ENCODE data around the gene TDRD9.
"Not testable (repeated sequence)": the region's sequence is repeated elsewhere in the genome, so short reads cannot be mapped to it uniquely, and the experiment has no call there.

TDRD9 gene

DNA sequence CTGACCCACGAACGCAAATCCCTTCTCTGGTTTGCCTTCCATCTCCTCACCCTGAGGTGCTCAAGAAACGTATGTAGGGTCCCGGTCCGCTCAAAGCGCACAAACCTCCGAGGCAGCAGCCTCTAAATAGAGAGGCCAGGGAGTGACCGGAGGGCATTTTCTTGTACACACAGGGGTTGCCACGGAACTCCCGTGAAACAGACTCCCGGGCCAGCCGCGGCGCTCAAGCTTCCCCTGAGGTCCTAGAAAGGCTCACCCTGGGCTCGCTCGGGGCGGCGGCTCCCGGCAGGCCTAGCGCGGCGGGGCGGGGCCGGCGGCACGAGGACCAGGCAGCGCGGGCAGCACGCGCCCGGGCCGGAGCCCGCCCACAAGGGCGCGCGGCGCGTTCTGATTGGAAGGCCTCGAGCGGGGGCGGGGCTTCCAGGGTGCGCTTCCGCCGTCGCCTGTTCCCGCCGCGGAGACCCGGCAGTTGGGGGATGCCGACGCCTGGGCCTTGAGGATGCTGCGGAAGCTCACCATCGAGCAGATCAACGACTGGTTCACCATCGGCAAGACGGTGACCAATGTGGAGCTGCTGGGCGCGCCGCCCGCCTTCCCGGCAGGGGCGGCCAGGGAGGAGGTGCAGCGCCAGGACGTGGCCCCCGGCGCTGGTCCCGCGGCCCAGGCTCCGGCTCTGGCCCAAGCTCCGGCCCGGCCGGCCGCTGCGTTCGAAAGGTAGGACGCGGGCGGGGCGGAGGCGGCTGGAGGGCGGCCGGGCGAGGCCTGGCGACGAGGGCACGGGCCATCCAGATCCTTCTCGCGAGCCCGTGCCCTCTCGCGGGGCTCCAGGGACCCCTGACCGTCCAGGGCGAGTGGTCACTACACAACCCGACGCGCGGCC lies at the start of gene TDRD9:
TDRD9 (plus strand) TSS at position 446 of the 880 bp plus-strand sequence; CDS start at position 500, 54 bp downstream.
- no peak for DNase-seq (ENCODE audit: low read depth, low spot score)

- DNase-seq (ENCODE audit: low read depth, low spot score) = no peak
Observed at GRCh38 chr14:103879118-103879569, 49.1 kb upstream of the TDRD9 start.

DNA sequence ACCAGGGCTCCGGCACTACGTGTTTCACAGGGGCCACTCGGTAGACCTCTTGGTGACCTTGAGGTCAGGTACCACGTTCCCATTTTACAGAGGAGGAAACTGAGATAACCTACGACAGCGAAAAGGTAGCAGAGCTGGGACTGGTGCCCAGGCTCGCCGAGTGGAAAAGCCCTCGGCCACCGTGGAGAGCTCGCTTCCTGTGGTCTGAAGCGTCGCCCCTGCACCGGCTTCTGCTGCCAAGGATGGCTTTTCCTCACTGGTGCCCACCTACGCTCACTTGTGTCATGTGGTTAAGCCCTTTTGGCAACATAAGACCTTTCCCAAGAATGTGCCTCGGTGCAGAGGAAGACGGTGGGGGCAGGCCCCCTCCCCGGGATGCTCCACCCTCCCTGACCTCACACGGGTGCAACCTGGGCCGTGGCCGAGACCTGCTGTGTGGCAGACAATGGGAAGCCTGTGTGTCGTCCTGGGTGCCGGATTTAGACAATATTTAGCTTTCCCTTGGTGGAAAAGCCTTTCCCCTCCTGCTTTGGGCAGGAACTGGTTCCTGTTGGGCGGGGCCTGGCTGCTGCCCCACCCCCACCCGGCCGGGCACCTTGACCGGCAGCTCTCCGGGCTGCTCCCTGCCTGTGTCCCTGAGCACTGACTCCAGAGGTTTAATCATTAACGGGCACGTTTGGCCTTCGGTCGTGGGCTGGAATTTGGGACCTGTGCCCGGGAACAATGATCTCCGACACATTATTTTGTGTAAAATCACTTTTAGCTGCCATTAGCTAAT lies 48.5 kb upstream of the TDRD9 start:
- no peak for DNase-seq (ENCODE audit: low read depth, low spot score)

DNA sequence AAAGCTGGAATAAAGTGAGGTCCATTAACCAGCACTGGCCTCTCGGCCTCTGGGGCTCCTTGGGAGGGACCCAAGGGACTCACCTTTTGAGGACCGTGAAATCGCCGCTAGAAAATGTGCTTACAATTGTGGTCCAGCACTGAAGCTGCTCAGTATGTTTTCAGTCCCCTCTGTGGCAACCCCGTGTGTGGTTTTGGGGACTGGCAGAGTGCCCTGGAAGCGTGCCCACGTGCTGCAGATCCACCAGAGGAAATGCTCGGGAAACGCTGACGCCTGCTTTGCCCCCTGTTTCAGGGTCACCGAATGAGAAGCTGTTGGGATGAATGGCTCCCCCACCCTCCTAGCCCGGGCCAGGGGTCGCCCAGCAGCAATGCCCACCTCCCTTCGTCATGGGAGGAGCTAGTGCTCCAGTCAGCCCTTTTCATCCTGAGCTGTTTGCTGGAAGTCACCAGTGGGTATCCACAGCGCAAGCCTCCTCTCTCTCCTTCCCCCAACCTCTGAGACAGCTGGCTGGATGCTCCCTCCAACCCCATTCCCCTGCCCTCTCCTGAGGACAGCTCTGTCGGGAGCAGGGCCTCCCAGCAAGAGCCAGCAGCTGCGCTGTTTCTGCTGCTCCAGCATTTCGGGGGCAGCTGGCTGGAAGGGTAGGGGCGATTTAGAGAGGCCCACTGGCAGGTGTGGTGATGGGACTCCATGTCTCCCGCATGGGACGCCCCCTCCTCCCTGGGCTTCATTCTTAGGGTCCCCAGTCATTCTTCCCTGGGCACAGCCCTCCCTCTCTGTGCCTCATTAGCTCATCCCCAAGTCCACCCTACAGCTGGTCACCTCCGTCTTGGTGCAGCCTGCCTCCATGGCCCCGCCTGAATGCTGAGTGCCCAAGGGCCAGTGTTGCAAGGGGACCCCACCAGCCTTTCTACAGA lies 47.6 kb upstream of the TDRD9 start:
- no peak for DNase-seq (ENCODE audit: low read depth, low spot score)

DNA sequence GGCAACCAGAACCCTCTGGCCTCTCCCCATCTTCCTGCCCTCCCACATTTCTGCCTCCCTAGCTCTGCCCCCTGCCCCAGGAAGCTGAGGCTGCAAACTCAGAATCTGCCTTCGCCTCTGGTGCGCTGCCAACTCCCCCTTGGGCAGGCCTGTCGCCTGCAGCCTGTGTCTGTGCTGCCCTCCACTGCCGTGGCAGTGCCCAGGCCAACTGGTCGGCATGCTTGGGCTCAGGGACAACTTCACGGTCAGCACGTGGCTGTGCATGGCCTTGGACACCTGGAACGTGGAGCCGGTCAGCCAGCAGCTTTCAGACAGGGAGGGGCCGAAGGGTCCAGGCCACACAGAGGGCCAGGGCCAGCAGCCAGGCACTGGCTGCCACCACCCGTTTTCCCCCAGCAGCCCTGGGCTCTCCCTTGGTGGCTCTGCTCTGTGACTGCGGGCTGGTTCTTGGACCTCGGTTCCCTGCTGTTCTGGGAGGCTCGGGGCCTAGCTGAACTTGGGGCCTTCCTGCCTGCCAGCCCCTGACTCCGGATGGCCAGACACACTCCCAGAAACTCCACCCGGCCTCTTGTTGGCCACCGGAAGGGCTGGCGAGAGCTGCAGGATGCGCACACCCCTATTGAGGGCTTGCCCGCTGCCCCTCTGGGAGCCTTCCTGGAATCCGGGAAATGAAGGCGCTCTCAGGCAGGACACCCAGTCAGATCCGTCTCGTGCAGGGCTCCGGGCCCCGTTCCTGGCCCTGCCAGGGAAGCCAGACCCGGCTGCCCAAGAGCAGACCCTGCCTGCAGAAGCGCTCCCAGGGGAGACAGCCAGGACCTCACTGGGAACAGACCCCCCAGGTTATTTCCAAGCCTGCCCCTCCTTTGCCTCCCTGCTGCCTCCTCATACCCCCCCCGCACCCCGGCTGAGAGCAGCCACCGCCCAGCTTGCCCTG lies 46.7 kb upstream of the TDRD9 start:
- no peak for DNase-seq (ENCODE audit: low read depth, low spot score)

DNA sequence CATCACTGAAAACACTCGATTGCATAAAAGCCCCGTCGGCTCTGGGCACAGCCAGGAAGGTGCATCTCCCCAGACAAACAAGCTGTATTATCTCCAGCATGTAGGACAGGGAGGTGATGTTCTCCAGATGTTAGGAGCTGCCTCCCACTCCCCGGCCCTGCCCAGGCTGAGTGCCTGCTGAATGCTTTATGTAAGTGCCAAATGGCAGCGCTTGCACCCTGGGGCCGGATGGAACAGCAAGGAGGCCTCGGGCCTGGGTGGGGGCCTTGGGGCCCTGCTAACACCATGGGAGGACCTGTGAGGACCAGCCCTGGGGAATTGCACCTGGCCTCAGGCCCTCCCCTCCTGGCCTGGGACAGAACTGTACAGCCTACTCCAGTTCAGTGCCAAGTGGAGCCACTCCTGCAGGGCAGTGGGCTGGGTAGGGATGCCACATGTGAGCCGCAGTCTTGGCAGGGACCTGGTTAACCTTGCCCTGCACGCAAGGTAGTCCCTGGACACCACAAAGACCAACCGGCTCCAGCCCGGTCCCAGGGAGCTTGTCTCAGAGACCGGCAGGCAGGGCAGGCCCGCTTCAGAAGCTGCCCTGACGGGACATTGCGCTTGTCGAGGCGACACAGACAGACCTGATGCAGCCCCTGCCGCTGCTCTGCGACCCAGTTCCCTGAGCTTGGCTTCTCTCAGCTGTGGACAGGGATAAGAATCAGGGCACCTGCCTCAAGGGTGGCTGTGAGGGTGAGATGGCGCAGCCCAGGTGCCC lies 45.6 kb upstream of the TDRD9 start:
- DNase-seq (ENCODE audit: low read depth, low spot score) = no peak

DNA sequence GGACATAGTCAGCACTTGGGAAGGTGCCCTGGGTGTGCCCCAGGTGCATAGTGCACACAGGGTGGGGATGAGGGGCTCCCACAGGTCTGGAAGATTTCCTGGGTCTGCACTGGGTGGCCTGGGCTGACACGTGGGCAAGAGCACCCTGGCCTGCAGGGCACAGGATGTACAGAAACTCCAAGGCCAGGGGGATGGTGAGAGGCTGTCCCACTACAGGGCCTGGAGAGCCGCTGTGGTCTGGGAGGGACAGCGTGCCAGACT lies 45.1 kb upstream of the TDRD9 start:
- no peak for DNase-seq (ENCODE audit: low read depth, low spot score)

DNA sequence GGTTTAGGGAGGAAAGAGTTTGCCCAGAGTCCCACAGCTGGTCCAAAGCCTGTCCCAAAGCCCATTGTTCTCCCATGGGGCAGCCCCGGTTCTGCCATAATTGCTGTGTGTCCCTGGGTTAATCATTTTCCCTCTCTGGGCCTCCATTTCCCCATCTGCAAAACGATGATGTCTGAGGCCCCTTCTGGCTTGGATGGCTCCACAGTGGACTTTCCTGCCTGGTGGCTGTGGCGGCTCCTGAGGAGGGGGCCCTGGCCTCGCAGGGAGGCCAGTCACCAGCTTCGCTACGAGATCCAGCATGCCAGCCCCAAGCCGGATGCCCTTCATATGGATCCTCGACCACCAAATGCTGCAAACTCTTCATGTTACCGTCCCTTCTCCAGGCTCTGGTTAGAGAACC lies 43.4 kb upstream of the TDRD9 start:
- DNase-seq (ENCODE audit: low read depth, low spot score) = no peak

GRCh38 chr14:103885509-103885932 lies 42.7 kb upstream of the TDRD9 start:
- no peak for DNase-seq (ENCODE audit: low read depth, low spot score)

GRCh38 chr14:103886304-103887169 lies 41.7 kb upstream of the TDRD9 start:
- no peak for DNase-seq (ENCODE audit: low read depth, low spot score)

GRCh38 chr14:103887170-103887501 lies 41.1 kb upstream of the TDRD9 start:
- DNase-seq (ENCODE audit: low read depth, low spot score) = no peak

DNA sequence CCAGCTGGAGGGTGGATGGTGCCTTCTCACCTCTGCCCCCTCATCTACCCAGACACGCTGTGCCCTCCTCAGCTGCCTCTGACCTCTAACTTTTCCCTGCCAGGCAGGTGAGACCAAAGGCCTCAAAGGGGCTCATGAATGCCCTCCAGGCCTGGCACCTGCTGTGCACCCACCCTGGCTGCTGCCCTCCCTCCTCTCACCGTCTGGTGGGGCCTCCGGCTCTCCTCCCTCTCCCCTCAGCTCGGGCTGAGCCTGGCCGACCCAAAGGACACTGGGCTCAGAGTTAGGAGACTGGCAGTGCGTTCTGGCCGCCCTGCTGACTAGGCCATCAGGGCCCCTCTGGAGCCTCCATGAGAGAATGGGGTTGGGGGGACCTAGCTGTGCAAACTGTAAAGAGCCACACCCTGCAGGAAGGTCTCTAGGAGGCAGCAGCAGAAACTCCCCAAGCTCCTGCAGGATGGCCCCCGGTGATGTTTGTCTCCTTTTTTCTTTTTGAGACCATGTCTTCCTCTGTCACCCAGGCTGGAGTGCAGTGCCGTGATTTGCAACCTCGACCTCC lies 40.6 kb upstream of the TDRD9 start:
- DNase-seq (ENCODE audit: low read depth, low spot score) = no peak

- not testable (repeated sequence) for DNase-seq (ENCODE audit: low read depth, low spot score)
Observed at GRCh38 chr14:103889002-103889312, 39.3 kb upstream of the TDRD9 start.

- DNase-seq (ENCODE audit: low read depth, low spot score) = no peak
Observed at GRCh38 chr14:103889313-103890051, 38.8 kb upstream of the TDRD9 start.

DNA sequence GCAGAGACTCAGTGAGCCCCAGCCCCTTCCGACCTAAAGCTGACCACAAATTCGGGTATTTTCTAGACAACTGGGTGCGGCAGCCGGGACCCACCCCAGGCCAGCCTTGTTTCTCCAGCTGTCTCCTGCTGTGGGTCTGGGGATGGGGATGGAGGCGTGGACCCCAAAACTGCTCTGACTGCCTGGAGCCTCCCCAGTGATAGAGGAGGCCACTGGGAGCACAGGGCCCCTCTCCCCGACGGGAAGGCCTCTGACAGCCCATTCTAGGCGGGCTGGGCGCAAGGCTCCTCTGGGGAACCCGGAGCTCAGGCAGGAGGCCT lies 38.2 kb upstream of the TDRD9 start:
- DNase-seq (ENCODE audit: low read depth, low spot score) = no peak

DNA sequence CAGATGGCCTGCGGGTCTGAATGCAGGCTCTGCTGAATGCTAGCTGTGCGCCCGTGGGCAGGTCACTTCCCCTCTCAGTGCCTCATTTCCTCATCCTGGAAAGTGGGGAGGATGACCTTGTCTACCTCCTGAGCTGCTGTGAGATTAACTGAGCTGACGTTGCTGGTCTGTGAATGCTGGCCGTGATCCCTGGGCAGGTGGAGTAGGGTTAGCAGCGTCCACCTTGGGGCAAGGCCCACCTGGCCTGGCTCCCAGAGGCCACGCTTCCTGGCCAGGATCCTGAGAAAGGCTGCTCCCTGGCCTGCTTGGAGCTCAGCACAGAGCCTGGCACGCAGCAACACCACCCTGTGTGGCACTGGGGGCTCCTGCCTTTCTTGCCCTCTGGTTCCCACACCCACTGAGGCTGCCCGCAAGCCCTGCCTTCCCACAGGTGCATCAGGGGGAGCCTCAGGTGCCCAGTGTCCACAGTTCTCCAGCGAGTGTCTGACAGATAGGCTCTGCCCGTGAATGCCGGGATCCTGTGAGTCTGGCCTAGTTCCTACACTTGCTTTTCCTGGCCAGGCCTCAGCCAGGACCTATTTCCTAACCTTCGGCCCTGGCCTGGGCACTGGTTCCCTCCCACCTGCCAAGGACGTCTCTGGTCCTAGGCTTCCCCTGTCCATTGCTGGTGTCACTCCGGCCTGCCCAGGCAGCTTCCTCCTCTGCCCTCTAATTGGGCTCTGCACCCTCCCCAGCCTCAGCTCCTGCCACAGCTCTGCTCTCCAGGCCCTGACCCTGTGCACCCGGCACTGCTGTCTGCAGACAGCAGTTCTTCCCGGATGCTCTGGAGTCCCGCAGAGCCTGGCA lies 37.2 kb upstream of the TDRD9 start:
- DNase-seq (ENCODE audit: low read depth, low spot score) = no peak

GRCh38 chr14:103891667-103892215 lies 36.5 kb upstream of the TDRD9 start:
- no peak for DNase-seq (ENCODE audit: low read depth, low spot score)
